Measurements from ENCODE around the gene REPS2.

DNA sequence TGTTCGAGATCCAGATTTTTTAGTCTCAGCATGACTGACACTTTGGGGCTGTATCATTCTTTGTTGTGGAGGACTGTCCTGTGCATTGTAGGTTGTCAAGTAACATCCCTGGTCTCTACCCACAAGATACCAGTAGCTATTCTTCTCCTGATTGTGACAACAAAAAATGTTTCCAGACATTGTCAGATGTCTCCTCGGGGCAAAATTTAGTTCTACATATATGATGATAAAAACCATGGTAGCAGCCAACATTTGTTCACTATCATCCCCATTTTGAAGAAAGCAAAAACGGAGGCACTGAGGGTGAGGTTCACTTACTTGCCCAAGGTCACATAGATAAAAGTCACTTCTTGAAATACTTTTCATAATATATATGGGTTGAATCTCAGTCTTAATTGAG lies 11.3 kb downstream of the REPS2 start:
- TF ChIP-seq, protein P1, sequence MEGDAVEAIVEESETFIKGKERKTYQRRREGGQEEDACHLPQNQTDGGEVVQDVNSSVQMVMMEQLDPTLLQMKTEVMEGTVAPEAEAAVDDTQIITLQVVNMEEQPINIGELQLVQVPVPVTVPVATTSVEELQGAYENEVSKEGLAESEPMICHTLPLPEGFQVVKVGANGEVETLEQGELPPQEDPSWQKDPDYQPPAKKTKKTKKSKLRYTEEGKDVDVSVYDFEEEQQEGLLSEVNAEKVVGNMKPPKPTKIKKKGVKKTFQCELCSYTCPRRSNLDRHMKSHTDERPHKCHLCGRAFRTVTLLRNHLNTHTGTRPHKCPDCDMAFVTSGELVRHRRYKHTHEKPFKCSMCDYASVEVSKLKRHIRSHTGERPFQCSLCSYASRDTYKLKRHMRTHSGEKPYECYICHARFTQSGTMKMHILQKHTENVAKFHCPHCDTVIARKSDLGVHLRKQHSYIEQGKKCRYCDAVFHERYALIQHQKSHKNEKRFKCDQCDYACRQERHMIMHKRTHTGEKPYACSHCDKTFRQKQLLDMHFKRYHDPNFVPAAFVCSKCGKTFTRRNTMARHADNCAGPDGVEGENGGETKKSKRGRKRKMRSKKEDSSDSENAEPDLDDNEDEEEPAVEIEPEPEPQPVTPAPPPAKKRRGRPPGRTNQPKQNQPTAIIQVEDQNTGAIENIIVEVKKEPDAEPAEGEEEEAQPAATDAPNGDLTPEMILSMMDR (IDR thresholded peaks at IDR 0.05 in 2 of 3, conservative IDR thresholded peaks at IDR 0.05 in 1 of 3; ENCODE audit: insufficient read depth in 2 of 3, low read depth in 1 of 3, low read length in 3 of 3), result no peak
- TF ChIP-seq ZEB2 (IDR thresholded peaks at IDR 0.05) (no peak), HMG20B (CRISPR knock-in tag; IDR thresholded peaks at IDR 0.05) (no peak), TARDBP (IDR thresholded peaks at IDR 0.05) (no peak), FOXK2 (conservative IDR thresholded peaks at IDR 0.05 in 1 of 2, IDR thresholded peaks at IDR 0.05 in 1 of 2; ENCODE audit: low read depth in 2 of 2) (no peak), POLR2A (conservative IDR thresholded peaks at IDR 0.05) (no peak), BRCA1 (IDR thresholded peaks at IDR 0.05) (no peak), BRCA1 (CRISPR knock-in tag; IDR thresholded peaks at IDR 0.05) (no peak)
